Measurements from ENCODE around the gene TMEM38B.
"Not testable (repeated sequence)": the region's sequence is repeated elsewhere in the genome, so short reads cannot be mapped to it uniquely, and the experiment has no call there.

Gene TMEM38B

DNA sequence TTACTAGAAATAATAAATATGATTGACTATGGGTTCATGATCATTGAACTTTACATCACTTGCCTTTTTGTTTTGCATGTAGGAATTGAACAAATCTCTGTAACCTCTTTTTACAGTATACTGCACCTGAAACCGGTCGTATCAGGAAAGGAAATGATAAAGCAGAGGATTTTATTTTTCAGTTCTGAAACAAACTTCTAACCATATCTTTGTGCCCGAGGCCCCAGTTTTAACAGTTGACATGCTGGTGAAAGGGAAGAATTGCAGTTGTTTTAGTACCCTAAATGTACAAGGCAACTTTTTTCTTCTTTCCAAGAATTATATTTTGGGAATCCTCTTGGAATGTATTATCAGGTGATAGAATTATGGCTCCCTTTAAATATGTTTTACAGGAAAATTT, 27.8 kb downstream of the TMEM38B start:
- DNase-seq (ENCODE audit: low read depth) = no peak

DNA sequence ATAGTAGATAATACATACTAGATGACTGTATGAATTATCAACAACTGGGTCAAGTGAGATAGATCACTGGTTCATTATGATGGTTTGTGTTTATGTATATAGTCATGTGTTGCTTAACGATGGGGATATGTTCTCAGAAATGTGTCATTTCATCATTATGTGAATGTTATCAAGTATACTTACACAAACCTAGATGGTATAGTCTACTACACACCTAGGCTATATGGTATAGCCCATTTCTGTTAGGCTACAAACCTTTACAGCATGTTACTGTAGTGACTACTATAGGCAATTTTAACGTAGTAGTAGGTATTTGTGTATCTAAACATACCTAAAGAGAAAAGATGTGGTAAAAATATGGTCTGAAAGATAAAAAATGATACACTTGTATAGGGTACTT, 31.0 kb downstream of the TMEM38B start:
- no peak for DNase-seq (ENCODE audit: low read depth)

- DNase-seq (ENCODE audit: low read depth) = not testable (repeated sequence)
These were observed 33.9 kb downstream of the TMEM38B start for GRCh38 chr9:105728230-105728629.

DNA sequence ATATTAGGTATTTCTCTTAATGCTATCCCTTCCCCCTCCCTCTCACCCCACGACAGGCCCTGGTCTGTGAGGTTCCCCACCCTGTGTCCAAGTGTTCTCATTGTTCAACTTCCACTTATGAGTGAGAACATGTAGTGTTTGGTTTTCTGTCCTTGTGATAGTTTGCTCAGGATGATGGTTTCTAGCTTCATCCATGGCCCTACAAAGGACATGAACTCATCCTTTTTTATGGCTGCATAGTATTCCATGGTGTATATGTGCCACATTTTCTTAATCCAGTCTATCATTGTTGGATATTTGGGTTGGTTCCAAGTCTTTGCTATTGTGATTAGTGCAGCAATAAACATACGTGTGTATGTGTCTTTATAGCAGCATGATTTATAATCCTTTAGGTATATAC, 37.1 kb downstream of the TMEM38B start:
- not testable (repeated sequence) for DNase-seq (ENCODE audit: low read depth)

GRCh38 chr9:105735366-105735765, 41.0 kb downstream of the TMEM38B start:
- no peak for DNase-seq (ENCODE audit: low read depth)

DNA sequence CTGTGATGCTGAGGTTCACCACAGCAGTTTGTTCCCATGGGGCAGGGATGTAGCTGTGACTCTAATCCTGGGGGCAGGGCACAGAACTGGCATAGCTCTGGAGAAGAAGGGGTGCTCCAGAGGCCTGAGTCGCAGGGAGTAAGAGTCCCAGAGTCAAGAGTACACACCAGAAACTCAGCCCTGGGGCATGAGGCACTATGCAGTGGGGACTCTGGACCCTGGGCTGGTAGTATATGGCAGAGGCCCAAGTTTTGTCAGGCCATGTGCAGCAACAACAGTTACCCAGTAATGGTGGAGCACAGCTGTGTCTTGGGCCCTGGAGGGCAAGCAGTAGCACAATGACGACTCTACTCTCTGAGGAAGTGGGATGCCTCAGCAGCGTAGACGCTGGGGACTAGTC, 42.9 kb downstream of the TMEM38B start:
- DNase-seq (ENCODE audit: low read depth) = no peak

DNA sequence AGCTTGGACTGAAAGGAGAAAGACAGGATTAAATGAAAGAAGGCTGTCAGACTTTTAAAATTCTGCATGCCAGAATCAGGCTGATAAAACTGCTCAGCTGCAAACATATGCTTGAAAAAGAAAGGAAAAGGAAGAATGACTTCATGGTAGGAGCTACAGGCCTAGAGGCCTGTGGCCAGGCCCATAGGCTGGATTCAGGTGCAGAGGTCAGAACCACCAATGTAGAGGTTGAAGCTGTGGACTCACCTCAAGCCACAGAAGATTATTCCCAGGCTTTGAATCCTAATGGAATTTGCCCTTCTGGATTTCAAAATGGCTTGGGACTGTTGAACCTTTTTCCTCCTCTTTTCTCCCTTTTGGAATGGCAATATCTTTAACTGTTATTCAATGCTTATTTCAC, 47.7 kb downstream of the TMEM38B start:
- DNase-seq (ENCODE audit: low read depth) = no peak

DNA sequence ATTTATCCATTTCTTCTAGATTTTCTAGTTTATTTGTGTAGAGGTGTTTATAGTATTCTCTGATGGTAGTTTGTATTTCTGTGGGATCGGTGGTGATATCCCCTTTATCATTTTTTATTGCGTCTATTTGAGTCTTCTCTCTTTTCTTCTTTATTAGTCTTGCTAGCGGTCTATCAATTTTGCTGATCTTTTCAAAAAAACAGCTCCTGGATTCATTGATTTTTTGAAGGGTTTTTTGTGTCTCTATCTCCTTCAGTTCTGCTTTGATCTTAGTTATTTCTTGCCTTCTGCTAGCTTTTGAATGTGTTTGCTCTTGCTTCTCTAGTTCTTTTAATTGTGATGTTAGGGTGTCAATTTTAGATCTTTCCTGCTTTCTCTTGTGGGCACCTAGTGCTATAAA, 53.0 kb downstream of the TMEM38B start:
- not testable (repeated sequence) for DNase-seq (ENCODE audit: low read depth)

DNA sequence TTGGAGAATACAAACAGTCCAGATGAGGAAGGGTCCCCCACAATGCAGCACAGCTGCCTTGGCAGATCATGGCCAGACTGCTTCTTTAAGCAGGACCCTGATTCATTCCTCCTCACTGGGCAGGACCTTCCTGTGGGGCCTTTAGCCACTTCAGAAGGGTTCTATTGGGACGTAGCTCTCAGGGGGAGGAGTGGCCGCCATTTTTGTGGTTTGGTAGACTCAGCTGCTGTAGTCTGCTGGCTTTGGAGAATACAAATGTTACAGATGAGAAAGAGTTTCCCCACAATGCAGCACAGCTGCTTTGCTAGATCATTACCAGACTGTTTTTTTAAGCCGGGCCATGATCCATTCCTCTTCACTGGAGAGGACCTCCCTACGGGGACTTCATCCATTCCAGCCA, 57.4 kb downstream of the TMEM38B start:
- DNase-seq (ENCODE audit: low read depth) = no peak

DNA sequence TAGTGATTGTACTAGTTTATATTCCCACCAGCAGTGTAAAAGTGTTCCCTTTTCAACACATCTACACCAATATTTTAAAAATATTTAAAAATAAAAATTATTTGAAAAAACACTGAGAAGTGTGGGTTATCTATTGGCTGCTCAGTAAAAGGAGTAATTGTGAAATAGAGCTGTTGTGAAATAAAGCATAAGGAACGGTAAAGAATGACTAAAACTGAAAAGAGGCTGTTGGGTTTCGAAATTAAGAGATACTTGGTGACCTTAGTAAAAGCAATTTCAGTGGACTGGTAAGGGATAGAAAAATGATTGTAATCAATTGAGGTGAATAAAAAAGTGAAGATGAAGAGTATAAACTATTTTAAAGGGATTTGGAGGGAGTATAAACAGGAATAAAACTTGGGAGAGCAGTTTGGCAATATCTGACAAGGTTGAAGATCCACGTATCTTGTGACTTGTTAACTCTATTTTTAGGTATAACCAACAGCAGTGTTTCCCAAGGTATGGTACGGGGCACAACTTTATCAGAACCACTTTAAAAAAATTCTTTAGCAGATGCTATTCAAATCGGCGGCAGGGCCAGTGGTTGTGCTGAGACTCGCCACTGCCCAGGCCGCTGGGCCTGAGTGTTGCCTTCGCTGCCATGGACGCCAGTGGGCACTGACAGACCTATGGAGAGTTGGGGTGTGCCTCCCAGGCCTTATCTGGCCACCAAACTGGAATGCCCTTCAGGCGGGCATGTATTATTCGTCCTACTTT, 63.3 kb downstream of the TMEM38B start:
- no peak for DNase-seq (ENCODE audit: low read depth)

DNA sequence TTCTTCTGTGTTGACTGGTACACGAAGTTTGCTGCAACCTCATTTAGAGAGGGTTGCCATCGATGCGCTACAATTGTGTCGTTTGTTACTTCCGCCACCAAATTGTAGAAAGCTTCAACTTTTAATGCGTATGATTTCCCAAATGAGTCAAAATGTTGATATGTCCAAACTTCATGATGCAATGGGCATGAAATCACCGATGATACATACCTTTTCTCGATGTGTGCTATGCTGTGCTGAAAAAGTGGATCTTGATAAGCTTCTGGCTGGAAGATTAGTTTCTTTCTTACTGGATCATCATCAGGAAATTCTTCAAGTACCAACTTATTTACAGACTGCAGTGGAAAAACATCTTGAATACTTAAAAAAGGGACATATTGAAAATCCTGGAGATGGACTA, 65.7 kb downstream of the TMEM38B start:
- no peak for DNase-seq (ENCODE audit: low read depth)

DNA sequence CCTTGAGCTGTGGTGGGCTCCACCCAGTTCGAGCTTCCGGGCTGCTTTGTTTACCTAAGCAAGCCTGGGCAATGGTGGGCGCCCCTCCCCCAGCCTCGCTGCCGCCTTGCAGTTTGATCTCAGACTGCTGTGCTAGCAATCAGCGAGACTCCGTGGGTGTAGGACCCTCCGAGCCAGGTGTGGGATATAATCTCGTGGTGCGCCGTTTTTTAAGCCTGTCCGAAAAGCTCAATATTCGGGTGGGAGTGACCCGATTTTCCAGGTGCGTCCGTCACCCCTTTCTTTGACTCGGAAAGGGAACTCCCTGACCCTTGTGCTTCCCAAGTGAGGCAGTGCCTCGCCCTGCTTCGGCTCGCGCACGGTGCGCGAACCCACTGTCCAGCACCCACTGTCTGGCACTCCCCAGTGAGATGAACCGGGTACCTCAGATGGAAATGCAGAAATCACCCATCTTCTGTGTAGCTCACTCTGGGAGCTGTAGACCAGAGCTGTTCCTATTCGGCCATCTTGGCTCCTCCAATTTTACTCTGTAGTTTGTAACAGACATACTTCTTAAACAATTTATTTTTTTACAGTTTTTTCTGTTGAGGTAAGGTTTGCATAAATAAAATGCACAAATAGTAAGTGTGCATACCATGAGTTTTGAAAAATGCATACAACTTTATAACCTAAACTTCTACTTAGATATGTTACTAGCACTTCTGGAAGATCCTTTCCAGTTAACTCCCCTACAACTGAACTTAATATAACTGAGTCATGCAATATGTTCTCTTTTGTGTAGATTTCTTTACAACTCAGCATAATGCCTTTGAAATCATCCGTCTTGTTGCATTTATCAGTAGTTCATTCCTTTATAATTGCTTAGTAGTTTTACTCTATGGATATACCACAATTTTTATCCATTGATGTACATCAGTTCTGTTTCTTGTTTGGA, 88.5 kb downstream of the TMEM38B start:
- not testable (repeated sequence) for DNase-seq (ENCODE audit: low read depth)

DNA sequence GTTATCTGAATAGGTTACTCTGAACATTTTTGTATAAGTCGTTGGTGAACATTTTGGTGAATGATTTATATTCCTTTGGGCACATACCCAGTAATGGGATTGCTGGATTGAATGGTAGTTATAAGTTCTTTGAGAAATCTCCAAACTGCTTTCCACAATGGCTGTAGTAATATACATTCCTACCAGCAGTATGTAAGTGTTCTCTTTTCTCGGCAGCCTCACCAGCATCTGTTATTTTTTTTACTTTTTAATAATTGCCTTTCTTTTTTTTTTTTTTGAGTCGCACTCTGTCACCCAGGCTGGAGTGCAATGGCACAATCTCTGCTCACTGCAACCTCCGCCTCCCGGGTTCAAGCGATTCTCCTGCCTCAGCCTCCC, 89.1 kb downstream of the TMEM38B start:
- not testable (repeated sequence) for DNase-seq (ENCODE audit: low read depth)

GRCh38 chr9:105786796-105787195, 92.5 kb downstream of the TMEM38B start:
- not testable (repeated sequence) for DNase-seq (ENCODE audit: low read depth)

DNA sequence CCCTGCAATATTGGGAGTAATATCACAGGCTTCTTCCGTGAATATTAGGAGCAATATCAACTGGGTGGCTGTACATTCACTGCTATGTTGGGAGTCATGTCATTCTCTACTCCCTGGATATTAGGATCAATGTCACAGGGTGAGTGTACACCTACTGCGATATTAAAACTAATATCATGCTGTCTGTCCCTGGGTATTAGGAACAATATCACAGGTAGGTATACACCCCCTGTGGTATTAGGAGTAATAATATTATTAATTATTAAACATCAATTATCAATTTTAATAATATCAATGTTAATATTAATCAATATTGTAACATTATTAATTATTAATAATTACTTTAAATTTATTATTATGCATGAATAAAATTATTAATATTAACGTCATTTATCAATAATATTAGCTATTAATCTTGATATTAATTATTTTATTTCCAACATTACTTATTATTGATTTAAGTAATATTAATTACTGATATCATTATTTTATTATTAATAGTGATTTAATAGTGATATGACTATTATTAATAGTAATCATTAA, 121.9 kb downstream of the TMEM38B start:
- DNase-seq (ENCODE audit: low read depth) = no peak

DNA sequence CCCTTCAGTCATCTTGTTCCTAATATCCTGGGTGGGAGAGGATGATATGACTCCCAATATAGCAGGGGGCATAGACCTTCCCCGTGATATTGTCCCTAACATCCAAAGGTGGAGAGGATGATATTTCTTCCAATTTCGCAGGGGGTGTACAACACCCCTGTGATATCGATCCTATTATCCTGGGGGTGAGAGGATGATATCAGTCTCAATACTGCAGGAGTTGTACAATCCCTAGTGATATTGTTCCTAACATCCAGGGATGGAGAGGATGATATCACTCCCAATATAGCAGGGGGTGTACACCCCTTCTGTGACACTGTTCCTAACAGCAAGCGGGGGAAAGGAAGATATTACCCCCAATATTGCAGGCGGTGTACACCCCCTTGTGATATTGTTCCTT, 122.6 kb downstream of the TMEM38B start:
- no peak for DNase-seq (ENCODE audit: low read depth)

DNA sequence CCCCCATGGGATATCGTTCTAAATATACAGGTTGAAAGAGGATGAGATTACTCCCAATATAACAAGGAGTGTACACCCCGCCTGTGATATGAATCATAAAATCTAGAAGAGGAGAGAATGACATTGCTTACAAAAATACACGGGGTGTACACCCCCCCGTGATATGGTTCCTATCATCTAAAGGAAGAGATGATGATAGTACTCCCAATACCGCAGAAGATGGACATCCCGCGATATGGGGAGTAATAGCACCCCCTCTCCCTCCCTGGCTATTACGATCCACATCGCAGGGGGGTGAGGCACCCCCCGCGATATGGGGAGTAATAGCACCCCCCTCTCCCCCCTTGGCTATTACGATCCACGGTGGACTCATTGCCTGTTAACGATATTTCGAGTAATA, 124.6 kb downstream of the TMEM38B start:
- DNase-seq (ENCODE audit: low read depth) = no peak

DNA sequence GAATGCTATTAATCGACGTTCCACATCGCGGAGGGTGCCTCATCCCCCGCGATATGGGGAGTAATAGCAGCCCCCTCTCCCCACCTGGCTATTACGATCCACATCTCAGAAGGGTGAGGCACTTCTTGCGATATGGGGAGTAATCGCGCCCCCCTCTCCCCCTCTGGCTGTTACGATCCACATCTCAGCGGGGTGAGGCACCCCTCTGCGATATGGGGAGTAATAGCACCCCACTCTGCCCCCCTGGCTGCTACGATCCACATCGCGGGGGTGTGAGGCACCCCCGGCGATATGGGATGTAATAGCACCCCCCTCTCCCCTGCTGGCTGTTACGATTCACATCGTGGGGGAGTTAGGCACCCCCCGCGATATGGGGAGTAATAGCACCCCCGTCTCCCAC, 128.5 kb downstream of the TMEM38B start:
- no peak for DNase-seq (ENCODE audit: low read depth)
